Body of pancreas (tissue), 4 donors: ENCODE data around the gene C10orf90.

Experiments used
- CTCF ChIP-seq, 7 experiments: fragments of 450-650 bp in 4 of 7; fragments of 200-600 bp in 3 of 7; sonication (generic) in 3 of 7; IDR thresholded peaks; one replicate each; pipeline ENCODE4 v1.5.1; 2016 to 2019; ENCODE audit warnings: antibody characterized with exemption in 7 of 7
- POLR2A ChIP-seq, 3 donors: fragments of 450-650 bp; IDR thresholded peaks; one replicate each; pipeline ENCODE4 v1.6.1; 2016; ENCODE audit warnings: antibody characterized with exemption in 3 of 3, mild to moderate bottlenecking in 2 of 3

GRCh38 chr10:126375926-126376554 is 294.5 kb downstream of the C10orf90 start:
- TF ChIP-seq CTCF (IDR thresholded peaks at IDR 0.05) (no peak), POLR2A (IDR thresholded peaks at IDR 0.05) (no peak)
